Stimulated activated CD4-positive, alpha-beta T cell treated with anti-CD3 and anti-CD28 coated beads, Interleukin-1b, Interleukin-23, amount 100 ng/mL, for 48 hours (primary cell): Measurements from ENCODE around the gene RGP1.

Source experiments
- DNase-seq: peaks from one replicate; pipeline ENCODE4 v3.0.0-alpha.2; 2020

RGP1 gene

GRCh38 chr9:35776018-35776417 is 26.9 kb downstream of the RGP1 start:
- DNase-seq, result no peak

- no peak for DNase-seq
Measured at GRCh38 chr9:35778496-35778895, 29.4 kb downstream of the RGP1 start.

DNA sequence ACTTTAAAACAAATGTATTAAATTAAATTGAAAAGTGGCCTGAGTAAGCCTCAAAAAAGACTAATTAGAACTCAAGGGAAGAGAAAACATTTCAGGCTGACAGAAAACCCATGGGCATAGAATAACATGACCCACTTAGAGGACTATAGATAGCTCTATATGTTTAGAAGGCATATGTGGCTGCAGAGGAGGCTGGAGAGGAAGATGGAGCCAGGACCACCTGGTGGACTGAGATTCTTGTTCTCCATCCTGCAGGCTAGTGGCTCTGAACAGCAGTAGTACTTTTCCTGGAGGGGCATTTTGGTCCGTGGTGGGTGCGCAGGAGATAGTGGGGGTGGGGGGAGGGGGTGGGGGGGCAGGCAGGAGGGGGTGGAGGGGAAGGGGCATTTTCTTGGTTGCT is 32.0 kb downstream of the RGP1 start:
- DNase-seq, result no peak

DNA sequence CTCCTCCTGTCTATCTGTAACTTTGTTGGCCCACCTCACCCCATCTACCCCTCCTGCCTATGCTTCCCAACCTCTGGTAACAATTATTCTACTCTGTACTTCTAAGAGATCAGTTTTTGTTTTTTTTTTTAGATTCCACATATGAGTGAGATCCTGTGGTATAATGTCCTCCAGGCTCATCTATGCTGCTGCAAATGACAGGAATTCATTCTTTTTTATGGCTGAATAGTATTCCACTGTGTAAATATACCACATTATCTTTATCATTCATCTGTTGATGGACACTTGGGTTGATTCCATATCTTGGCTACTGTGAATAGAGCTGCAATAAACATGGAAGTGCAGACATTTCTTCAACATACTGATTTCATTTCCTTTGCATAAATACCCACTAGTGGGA is 34.3 kb downstream of the RGP1 start:
- DNase-seq, result no peak

- DNase-seq, result no peak
Measured at GRCh38 chr9:35789541-35789940, 40.5 kb downstream of the RGP1 start.

DNA sequence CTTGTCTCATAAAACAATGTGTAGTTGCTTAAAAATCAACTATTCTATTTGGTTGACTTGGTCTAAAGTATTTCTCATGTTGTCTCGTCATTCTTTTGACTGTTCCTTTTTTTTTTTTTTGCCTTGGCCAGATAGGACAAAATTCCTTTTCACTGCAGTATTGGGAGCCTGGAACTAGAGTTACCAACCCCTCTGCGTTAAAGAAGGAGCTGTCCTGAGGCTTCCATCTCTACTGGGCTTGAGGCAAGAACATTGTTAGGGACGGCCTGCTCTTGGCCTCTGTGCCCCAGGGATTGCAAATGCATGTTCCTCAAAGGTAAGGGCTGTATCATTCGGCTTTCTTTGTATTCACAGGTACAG is 40.9 kb downstream of the RGP1 start:
- DNase-seq, result no peak

DNA sequence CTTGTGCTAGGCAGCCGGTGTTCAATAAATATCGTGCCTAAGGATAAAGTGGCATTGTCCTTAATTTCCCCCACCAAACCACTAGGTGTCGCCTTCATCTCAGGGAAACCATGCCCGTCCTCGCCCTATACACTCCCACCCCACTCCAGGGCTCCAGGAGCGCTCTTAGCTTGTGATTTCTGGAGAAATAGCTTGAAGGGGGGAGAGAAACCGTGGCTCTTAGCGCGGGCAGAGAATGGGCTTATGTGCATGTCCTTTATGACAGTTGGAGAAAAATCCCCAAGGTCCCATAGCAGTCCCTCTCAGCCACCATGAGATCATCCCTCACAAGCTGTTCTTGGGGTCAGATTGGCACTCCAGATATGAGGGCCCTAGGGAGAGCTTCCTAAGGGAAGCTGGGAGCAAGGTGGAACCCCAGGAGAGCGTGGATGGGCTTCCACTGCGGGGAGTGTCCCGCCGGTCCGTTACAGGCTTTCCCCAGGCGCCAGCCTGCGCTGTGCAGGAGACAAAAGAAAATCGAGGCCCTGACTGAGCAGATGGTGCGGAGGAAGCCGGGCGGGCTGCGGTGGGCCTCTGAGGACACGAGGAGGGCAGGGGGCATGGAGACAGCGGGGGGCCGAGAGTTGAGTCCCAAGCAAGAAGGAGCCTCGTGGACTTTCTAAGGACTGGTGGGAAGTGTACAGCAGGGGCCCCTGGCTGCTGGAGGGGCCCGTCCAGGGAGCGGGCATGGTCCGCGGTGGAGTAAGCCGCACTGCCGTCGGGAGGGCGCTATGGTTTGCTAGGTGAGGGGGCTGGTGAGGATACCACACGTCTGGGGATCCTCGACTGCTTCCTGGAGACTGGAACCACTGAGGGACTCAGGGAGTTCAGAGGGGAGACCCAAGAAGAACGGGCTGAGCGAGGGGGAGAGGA is 41.6 kb downstream of the RGP1 start:
- DNase-seq, result peak; percentile 45

GRCh38 chr9:35791297-35791921 is 42.3 kb downstream of the RGP1 start, which contains the start of gene NPR2:
TSS of gene NPR2 (plus strand) at chr9:35791591. CDS start at chr9:35792409, 818 bp downstream.
- no peak for DNase-seq

- DNase-seq, result no peak
Measured at GRCh38 chr9:35792024-35792813, 43.1 kb downstream of the RGP1 start.

- DNase-seq, result no peak
Measured at GRCh38 chr9:35792826-35793225, 43.7 kb downstream of the RGP1 start.

- no peak for DNase-seq
Measured at GRCh38 chr9:35793461-35793860, 44.4 kb downstream of the RGP1 start.

DNA sequence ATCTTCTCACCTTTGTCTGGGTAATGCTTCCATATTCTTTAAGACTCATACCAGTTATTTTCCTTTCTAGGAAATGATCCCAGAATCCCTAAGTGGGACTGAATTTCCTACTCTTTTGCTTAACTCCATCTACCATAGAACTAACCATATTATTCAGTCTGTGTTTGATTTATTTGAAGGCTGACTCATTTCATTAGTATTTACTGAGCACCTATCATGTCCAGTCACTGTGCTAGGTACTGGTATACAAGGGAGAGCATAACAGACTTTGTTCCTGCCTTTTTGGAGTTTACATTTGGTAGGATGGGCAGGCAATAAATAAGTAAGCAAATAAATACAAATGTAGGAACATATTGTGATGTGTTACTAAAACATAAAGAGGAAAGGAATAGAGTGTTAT is 46.6 kb downstream of the RGP1 start:
- DNase-seq, result no peak

GRCh38 chr9:35797311-35798109 is 48.4 kb downstream of the RGP1 start:
- no peak for DNase-seq

- DNase-seq, result peak; percentile 70
Measured at GRCh38 chr9:35798658-35799374, 49.7 kb downstream of the RGP1 start.

DNA sequence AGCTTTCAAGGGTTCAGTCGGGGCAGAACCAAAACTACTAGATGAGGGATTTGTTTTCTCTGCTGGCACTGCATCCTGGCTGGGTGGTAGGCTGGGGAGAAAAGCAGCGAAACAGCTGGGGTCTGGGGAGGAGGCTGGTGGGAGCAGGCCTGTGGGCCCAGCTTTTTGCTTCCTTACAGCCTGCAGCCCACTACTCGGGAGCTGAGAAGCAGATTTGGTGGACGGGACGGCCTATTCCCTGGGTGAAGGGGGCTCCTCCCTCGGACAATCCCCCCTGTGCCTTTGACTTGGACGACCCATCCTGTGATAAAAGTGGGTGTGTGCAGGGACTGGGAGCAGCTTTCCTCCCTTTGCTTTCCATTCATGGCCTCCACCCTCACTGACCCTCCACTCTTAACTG is 51.4 kb downstream of the RGP1 start:
- no peak for DNase-seq

DNA sequence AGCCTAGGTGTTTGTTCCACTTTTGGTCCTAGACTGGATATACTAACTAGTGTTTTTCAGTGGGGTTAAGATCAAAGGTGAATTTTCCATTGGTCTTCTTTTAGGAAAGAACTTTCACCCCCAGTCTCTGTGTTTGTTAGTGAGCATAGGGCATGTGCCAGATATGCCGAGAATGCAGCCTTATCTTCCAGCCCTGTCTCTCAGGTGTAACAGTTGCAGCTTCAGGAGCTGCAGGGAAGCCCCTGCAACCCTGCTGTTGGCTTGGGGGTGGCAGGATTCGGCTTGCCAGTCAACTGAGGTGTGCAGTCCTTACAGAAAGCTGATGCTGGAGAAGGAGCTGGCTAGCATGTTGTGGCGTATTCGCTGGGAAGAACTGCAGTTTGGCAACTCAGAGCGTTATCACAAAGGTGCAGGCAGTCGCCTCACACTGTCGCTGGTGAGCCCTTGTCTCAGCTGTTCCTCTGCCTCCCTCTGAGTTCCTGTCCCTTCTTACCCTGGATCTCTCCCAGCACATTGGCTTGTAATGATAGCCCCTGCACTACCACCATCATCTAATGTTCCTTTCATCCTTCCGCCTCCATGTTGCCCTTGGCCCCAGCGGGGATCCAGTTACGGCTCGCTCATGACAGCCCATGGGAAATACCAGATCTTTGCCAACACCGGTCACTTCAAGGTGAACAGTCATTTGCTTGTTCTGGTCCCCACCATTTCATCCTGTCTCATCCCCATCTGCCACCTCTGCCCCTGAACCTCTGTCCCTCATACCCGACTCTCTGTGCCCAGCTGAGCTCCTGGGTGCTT is 52.4 kb downstream of the RGP1 start:
- no peak for DNase-seq

DNA sequence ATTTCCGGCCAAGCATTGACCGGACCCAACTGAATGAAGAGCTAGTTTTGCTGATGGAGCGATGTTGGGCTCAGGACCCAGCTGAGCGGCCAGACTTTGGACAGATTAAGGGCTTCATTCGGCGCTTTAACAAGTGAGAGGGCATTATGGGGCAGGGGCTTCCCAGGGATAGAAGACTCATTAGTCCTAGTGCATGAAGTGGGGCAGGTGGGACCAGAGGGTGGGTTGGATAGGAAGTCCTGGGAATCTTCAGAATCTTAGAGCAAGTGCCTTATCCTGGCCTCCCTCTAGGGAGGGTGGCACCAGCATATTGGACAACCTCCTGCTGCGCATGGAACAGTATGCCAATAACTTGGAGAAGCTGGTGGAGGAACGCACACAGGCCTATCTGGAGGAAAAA is 57.0 kb downstream of the RGP1 start:
- DNase-seq, result no peak
